ENCODE results near the gene MYO7A.

The MYO7A gene

GRCh38 chr11:77230878-77231605 is 103.0 kb downstream of the MYO7A start:
- no peak for DNase-seq

- no peak for DNase-seq
Measured at GRCh38 chr11:77231800-77232199, 103.8 kb downstream of the MYO7A start.

GRCh38 chr11:77232242-77232641 is 104.2 kb downstream of the MYO7A start:
- no peak for DNase-seq

DNA sequence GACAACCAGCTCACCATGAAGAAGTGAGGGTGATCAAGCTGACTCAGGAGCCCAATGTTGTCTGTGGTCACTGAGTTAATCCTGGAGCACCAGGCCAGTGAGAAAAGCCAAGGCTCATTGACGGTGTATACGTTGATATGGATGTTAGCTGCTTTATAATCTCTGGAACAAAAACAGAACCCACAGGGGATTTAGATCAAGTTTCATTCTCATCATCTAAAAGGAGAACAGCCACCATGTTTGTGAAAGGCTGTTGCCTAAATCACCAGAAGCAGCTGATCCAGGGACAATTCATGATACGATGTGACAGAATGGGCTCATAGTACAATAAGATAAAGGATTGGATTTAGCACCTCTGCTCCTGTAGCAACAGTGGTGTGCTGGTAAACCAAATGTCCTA is 105.0 kb downstream of the MYO7A start:
- peak; percentile 29 for DNase-seq

DNA sequence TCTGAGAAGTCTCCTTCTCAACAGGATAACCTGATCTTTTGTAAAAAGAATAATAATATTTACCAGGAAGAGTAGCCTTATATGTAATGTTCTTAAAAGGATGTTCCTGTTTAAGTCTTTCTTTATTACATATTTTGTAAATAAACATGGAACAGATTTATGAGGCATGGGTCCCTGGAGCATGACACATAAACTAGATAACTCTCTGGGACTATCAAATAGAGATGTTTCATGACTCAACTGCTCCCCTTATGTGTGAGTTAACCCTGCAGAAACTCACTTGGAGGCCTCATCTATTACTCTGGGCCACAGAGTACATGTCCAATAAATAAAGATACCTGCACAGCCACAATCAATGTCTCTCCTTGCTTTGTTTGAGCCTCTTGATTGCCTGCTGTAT is 108.9 kb downstream of the MYO7A start:
- no peak for DNase-seq

- DNase-seq = no peak
Measured at GRCh38 chr11:77244277-77245027, 116.4 kb downstream of the MYO7A start.

DNA sequence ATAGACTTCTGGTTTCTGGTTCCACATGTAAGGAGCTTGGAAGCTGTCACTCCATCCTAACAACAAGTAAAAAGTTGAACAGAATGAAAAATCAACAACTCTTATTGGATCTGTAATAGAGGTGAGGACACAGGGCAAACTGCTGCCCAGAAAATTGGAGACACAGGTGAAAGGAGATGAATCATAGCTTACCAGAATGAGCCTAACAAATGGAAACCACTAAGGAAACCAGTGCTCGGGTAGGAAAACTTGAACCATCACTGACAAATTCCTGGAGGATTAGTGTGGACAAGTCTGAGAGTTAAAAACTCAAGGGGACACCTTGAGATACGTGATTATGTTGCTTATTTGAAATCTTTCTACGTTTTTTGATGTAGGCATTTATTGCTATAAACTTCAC is 121.4 kb downstream of the MYO7A start:
- no peak for DNase-seq

GRCh38 chr11:77250881-77251640 is 123.0 kb downstream of the MYO7A start:
- peak; percentile 19 for DNase-seq

DNA sequence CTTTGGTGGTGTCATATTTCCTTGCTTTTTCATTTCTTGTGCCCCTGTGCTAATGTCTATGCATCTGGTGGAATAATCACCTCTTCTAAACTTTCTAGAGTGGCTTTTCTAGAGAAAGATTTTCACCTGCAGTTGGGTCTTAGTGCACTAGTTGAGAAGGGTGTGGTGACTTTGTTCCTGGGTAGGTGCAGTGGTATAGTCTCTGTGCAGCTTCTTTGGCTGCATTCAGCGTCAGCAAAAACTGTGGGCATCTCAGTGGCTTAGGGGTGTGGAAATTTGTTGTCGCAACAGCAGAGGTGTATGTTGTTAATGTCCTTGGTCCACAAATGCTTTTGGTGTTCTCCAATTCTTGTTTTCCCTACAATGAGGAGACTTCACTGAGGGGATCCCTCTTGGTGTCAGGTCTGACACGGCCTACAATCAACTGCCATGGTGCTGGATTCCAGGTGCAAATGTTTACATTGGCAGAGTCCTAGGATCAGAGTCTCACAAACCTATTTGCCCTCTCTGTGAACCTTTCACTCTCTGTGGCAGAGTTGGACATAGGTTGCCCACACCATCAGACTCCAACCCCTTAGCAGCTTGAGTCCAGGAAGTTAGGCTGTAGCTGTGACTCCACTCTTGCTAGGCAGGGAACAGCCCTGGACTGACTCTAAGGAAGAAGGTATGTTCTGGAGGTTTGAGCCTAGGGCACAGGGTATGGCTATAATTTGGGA is 124.7 kb downstream of the MYO7A start:
- DNase-seq = peak; percentile 37

GRCh38 chr11:77253690-77254089 is 125.6 kb downstream of the MYO7A start:
- no peak for DNase-seq

DNA sequence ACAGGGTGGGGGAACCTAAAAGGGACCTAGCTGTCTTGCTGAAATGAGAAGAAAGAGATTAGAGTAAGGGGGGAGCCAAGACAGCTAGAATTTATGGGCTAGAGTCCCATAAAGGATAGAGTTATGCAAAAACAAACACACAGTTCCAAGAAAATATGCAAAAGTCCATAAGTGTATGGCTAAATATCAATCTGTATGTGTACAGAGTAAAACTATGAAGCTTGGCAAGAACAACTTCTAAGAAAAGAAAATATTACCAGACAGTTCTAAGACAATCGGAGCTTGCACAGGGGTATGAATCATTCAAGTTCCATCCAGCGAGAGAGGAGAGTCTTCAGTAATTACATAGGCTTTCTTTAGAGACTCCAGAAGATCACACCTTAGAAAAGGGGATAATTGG is 131.6 kb downstream of the MYO7A start:
- DNase-seq = no peak

- no peak for DNase-seq
Measured at GRCh38 chr11:77262803-77263202, 134.8 kb downstream of the MYO7A start.

All from NCI-H69 (cell line).